K562 (cell line): ENCODE results near the gene C7. TPM values are rescaled to one million over a fixed set of nuclear protein-coding genes. Genes with fewer than 3 reads are reported as not detected.
"Not testable (repeated sequence)": the region's sequence is repeated elsewhere in the genome, so short reads cannot be mapped to it uniquely, and the experiment has no call there.

ENCODE experiments used
- ATAC-seq: fragments of 200-7000 bp; cut with Tn5 transposase; 3 replicates; pipeline ENCODE4 v1.9.1; 2020; ENCODE audit warnings: moderate library complexity
- BruUV-seq: library from RNA; stranded (reverse); fragments of 400-500 nt; replicated peaks from 2 replicates; lab custom pipeline; 2021; lab: Mats Ljungman, UMichigan
- CTCF ChIA-PET: fragments of 300-600 bp; formaldehyde crosslinking; extraction: SDS; loops from one replicate; lab custom pipeline; 2021; ENCODE audit warnings: low intra/inter-chr PET ratio; lab: Yijun Ruan, JAX
- POLR2A ChIA-PET: fragments of 300-600, 350-650 bp; sonication (Branson Sonifier 250); formaldehyde crosslinking; extraction: SDS; loops from one replicate; lab custom pipeline; 2021; ENCODE audit warnings: antibody characterized with exemption, inconsistent platforms; lab: Yijun Ruan, JAX
- DNase-seq, 4 experiments: peaks; one replicate each; pipeline versions ENCODE4 v3.0.0 to v3.0.0-alpha.2; 2011 to 2018; ENCODE audit warnings: low spot score in 3 of 4, mixed read lengths in 3 of 4; ENCODE audit errors: extremely low read depth in 1 of 4
- FAIRE-seq: peaks from 2 replicates; lab custom pipeline; 2011; peaks lifted over from hg19 to GRCh38; lab: Jason Lieb, UNC
- H2AFZ ChIP-seq: 2 replicates; pipeline ENCODE4 v1.6.0; 2011; ENCODE audit warnings: low read depth, low read length, control low read depth, inconsistent platforms
- H3K27ac ChIP-seq: fragments of 200-600 bp; 3 replicates; pipeline ENCODE4 v1.8.0; 2011; ENCODE audit warnings: low read depth, mild to moderate bottlenecking, control low read depth, inconsistent platforms, low read length, moderate library complexity, mixed read lengths; ENCODE audit errors: extremely low read depth
- H3K27me3 ChIP-seq, 2 experiments: fragments of 300-600 bp in 1 of 2; 2 replicates in 1 of 2; 3 replicates in 1 of 2; pipeline versions ENCODE4 v1.6.0 to v1.8.0; 2011; ENCODE audit warnings: inconsistent platforms in 2 of 2, low read length in 2 of 2, mild to moderate bottlenecking in 1 of 2, mixed read lengths in 1 of 2, moderate library complexity in 1 of 2; ENCODE audit not compliant: control insufficient read depth in 2 of 2, insufficient read depth in 2 of 2
- H3K36me3 ChIP-seq: fragments of 300-600 bp; 3 replicates; pipeline ENCODE4 v1.8.0; 2011; ENCODE audit warnings: mild to moderate bottlenecking, low read length, inconsistent platforms; ENCODE audit not compliant: control insufficient read depth, insufficient read depth
- H3K4me1 ChIP-seq, 2 experiments: fragments of 200-600 bp in 1 of 2; replicated peaks in 1 of 2; 2 replicates in 1 of 2; 3 replicates in 1 of 2; pipeline versions ENCODE4 v1.5.1 to v1.8.0; 2011; ENCODE audit warnings: inconsistent platforms in 2 of 2, low read length in 2 of 2, mild to moderate bottlenecking in 1 of 2, mixed read lengths in 1 of 2, moderate library complexity in 1 of 2; ENCODE audit not compliant: control insufficient read depth in 2 of 2, insufficient read depth in 2 of 2
- H3K4me2 ChIP-seq: 2 replicates; pipeline ENCODE4 v1.6.1; 2011; ENCODE audit warnings: low read length, control low read depth, inconsistent platforms, mixed read lengths; ENCODE audit not compliant: insufficient read depth
- H3K4me3 ChIP-seq: fragments of 200-600 bp; sonication (generic), shearing (Covaris generic); 2 replicates; pipeline ENCODE4 v1.5.1; 2016; ENCODE audit warnings: control low read depth, inconsistent platforms
- H3K79me2 ChIP-seq: fragments of 200-600 bp; 3 replicates; pipeline ENCODE4 v1.8.0; 2011; ENCODE audit warnings: low read length, inconsistent platforms; ENCODE audit not compliant: control insufficient read depth, insufficient read depth
- H3K9ac ChIP-seq, 2 experiments: 2 replicates each; pipeline versions ENCODE4 v1.6.0 to v1.6.1; 2011; ENCODE audit warnings: low read depth in 2 of 2, low read length in 2 of 2, control low read depth in 1 of 2, inconsistent platforms in 1 of 2, mild to moderate bottlenecking in 1 of 2, mixed read lengths in 1 of 2; ENCODE audit not compliant: insufficient read depth in 1 of 2
- H3K9me1 ChIP-seq: one replicate; pipeline ENCODE4 v1.6.0; 2011; ENCODE audit warnings: inconsistent platforms, mild to moderate bottlenecking, low read length, moderate library complexity; ENCODE audit not compliant: control insufficient read depth, insufficient read depth
- H3K9me3 ChIP-seq: replicated peaks from 2 replicates; pipeline ENCODE4 v1.5.1; 2011; ENCODE audit warnings: low read depth, low read length, inconsistent platforms; ENCODE audit not compliant: control insufficient read depth, insufficient read depth
- H4K20me1 ChIP-seq: replicated peaks from 2 replicates; pipeline ENCODE4 v1.6.1; 2011; ENCODE audit warnings: low read length, inconsistent platforms, mixed read lengths; ENCODE audit not compliant: control insufficient read depth, insufficient read depth
- FOXK2 ChIP-seq, 2 experiments: fragments of 450-650 bp; IDR thresholded peaks in 1 of 2; conservative IDR thresholded peaks in 1 of 2; 2 replicates each; pipeline ENCODE4 v1.6.1; 2016; ENCODE audit warnings: low read depth in 2 of 2, mild to moderate bottlenecking in 1 of 2
- NRF1 ChIP-seq, 2 experiments: fragments of 450-650 bp; IDR thresholded peaks in 1 of 2; conservative IDR thresholded peaks in 1 of 2; 2 replicates each; pipeline ENCODE4 v1.6.1; 2014; ENCODE audit warnings: mild to moderate bottlenecking in 2 of 2
- PKNOX1 ChIP-seq: fragments of 450-650 bp; IDR thresholded peaks from 2 replicates; pipeline ENCODE4 v1.6.1; 2016
- WGBS: fragments of 100-300 bp; shearing (Covaris generic); methylation state at CpG from one replicate; pipeline ENCODE4 v1.1.6; 2016; ENCODE audit warnings: low coverage, mixed read lengths; ENCODE audit not compliant: insufficient coverage; ENCODE audit errors: missing lambda C conversion rate; 5-methylcytosine and 5-hydroxymethylcytosine counted together
- in situ Hi-C: fragments of 300-500 bp; cut with MboI; formaldehyde crosslinking; loops from 4 replicates; pipeline ENCODE4 v1.15.0; 2018; ENCODE audit warnings: inconsistent platforms, mixed read lengths
- intact Hi-C: fragments of 100-400 bp; cut with micrococcal nuclease; formaldehyde crosslinking; loops from 2 replicates; pipeline ENCODE4 v1.14.2; 2022
- polyA plus RNA-seq, 8 experiments: library from polyadenylated mRNA; depleted of rRNA in 4 of 8; stranded (reverse) in 5 of 8; unstranded in 3 of 8; fragments of >200 nt; fragmentation: Nextera tagmentation in 2 of 8; fragmentation: Illumina TruSeq in 1 of 8; extraction: Ambion mirVana in 2 of 8; extraction: Trizol in 1 of 8; gene quantifications; 2 replicates each; pipeline versions ENCODE4 v1.2.1 to v1.2.3, GENCODE V29; 2011 to 2014; ENCODE audit warnings: inconsistent platforms in 1 of 8, missing spikeins in 1 of 8
- total RNA-seq, 7 experiments: library from RNA; depleted of rRNA in 6 of 7; stranded (reverse); fragments of >200 nt in 6 of 7; fragmentation: Illumina TruSeq in 2 of 7; extraction: Trizol in 2 of 7; gene quantifications; 2 replicates each; pipeline versions ENCODE4 v1.2.1 to v1.2.3, GENCODE V29; 2011 to 2021; ENCODE audit warnings: low replicate concordance in 1 of 7

Gene C7
- total and polyA plus RNA-seq, 9 of the 15 experiments (the other 6 are each of a cell fraction or from before 2014, with no cell fraction given): 0.82 TPM; not detected in 8

GRCh38 chr5:40895440-40896425, 13.6 kb upstream of the C7 start:
- H3K9ac ChIP-seq, H3K4me1 ChIP-seq, H4K20me1 ChIP-seq, ATAC-seq, H3K79me2 ChIP-seq, H3K9me1 ChIP-seq, H3K27me3 ChIP-seq, BruUV-seq, H3K27ac ChIP-seq, H3K36me3 ChIP-seq, FAIRE-seq, H3K9me3 ChIP-seq, CTCF ChIA-PET, DNase-seq, H3K4me3 ChIP-seq, intact Hi-C loops: not testable (repeated sequence)
- POLR2A ChIA-PET: interaction anchor here (0.6 to 1.2 kb wide), 4 partner anchors 9 to 235 kb away, joined by 3 to 6 read pairs (median 3); no protein-coding TSS in a partner anchor
- Histone ChIP-seq H3K4me2 (peak overlapping the region; percentile 55), H2AFZ (peak overlapping the region; percentile 67)
- 1% methylated on average over 10 of the region's 10 CpGs for WGBS
- TF ChIP-seq FOXK2 (conservative IDR thresholded peaks at IDR 0.05 in 1 of 2, IDR thresholded peaks at IDR 0.05 in 1 of 2; ENCODE audit: low read depth in 2 of 2) (0 out of 4 replicates have a peak, but pooled peaks of 1 of the 2 experiments have one; percentile 16), NRF1 (conservative IDR thresholded peaks at IDR 0.05 in 1 of 2, IDR thresholded peaks at IDR 0.05 in 1 of 2) (0 out of 4 replicates have a peak, but pooled peaks of 1 of the 2 experiments have one; percentile 13), PKNOX1 (0 out of 2 replicates have a peak, but pooled peaks have one; percentile 35)
- in situ Hi-C loops: loop anchor here (25.0 kb wide), 2 partner anchors 933 to 1308 kb away; no protein-coding TSS in a partner anchor
